GM12878 (cell line): ENCODE data around the gene ANXA4. TPM values are rescaled to one million over a fixed set of nuclear protein-coding genes. Genes with fewer than 3 reads are reported as not detected.

Source experiments
- ATAC-seq: fragments of 200-7000 bp; cut with Tn5 transposase; 3 replicates; pipeline ENCODE4 v1.9.1; 2020; ENCODE audit warnings: mild to moderate bottlenecking, moderate library complexity
- BruUV-seq: library from RNA; stranded (reverse); fragments of 400-500 nt; replicated peaks from 2 replicates; lab custom pipeline; 2021; lab: Mats Ljungman, UMichigan
- CTCF ChIA-PET: fragments of 300-600 bp; sonication (Branson Sonifier 250); formaldehyde crosslinking; extraction: SDS; loops from one replicate; lab custom pipeline; 2021; ENCODE audit warnings: inconsistent platforms; lab: Yijun Ruan, JAX
- POLR2A ChIA-PET: fragments of 350-600 bp; formaldehyde crosslinking; extraction: SDS; loops from one replicate; lab custom pipeline; 2021; ENCODE audit warnings: inconsistent platforms; lab: Charles Lee
- RAD21 ChIA-PET: fragments of 300-600 bp; sonication (Branson Sonifier 250); formaldehyde crosslinking; loops from one replicate; lab custom pipeline; 2023; ENCODE audit warnings: antibody characterized with exemption; ENCODE audit not compliant: unreplicated experiment; lab: Charles Lee
- SMC1A ChIA-PET: fragments of 300-600 bp; sonication (Branson Sonifier 250); formaldehyde crosslinking; loops from one replicate; lab custom pipeline; 2023; ENCODE audit not compliant: unreplicated experiment, uncharacterized antibody; lab: Charles Lee
- DNase-seq: peaks from one replicate; pipeline ENCODE4 v3.0.0-alpha.2; 2011; ENCODE audit warnings: low read depth, low spot score
- FAIRE-seq: peaks from 3 replicates; lab custom pipeline; 2011; peaks lifted over from hg19 to GRCh38; lab: Jason Lieb, UNC
- H2AFZ ChIP-seq: 2 replicates; pipeline ENCODE4 v1.6.0; 2011; ENCODE audit warnings: low read depth, low read length, control low read depth; ENCODE audit not compliant: control insufficient read depth
- H3K27ac ChIP-seq: 2 replicates; pipeline ENCODE4 v1.5.1; 2011; ENCODE audit warnings: control low read depth; ENCODE audit not compliant: control insufficient read depth, insufficient read depth
- H3K27me3 ChIP-seq, 2 experiments: replicated peaks in 1 of 2; 2 replicates each; pipeline versions ENCODE4 v1.6.0 to v1.6.1; 2011; ENCODE audit warnings: low read length in 1 of 2; ENCODE audit not compliant: control insufficient read depth in 2 of 2, insufficient read depth in 2 of 2
- H3K36me3 ChIP-seq, 2 experiments: 2 replicates each; pipeline ENCODE4 v1.5.1; 2011; ENCODE audit warnings: low read length in 1 of 2; ENCODE audit not compliant: control insufficient read depth in 2 of 2, insufficient read depth in 2 of 2
- H3K4me1 ChIP-seq: 2 replicates; pipeline ENCODE4 v1.6.1; 2011; ENCODE audit warnings: mild to moderate bottlenecking, low read length, moderate library complexity, mixed read lengths; ENCODE audit not compliant: control insufficient read depth, insufficient read depth
- H3K4me2 ChIP-seq: 2 replicates; pipeline ENCODE4 v1.6.0; 2011; ENCODE audit warnings: control low read depth; ENCODE audit not compliant: control insufficient read depth, insufficient read depth
- H3K4me3 ChIP-seq: fragments of 200-600 bp; sonication (generic); 2 replicates; pipeline ENCODE4 v1.5.1; 2016
- H3K79me2 ChIP-seq: 2 replicates; pipeline ENCODE4 v1.6.0; 2011; ENCODE audit warnings: low read length; ENCODE audit not compliant: control insufficient read depth, insufficient read depth
- H3K9ac ChIP-seq: 2 replicates; pipeline ENCODE4 v1.8.0; 2011; ENCODE audit warnings: low read length, control low read depth, mixed read lengths; ENCODE audit not compliant: control insufficient read depth, insufficient read depth
- H3K9me3 ChIP-seq: replicated peaks from 3 replicates; pipeline ENCODE4 v1.5.1; 2011; ENCODE audit warnings: mild to moderate bottlenecking, low read length; ENCODE audit not compliant: control insufficient read depth, insufficient read depth
- H4K20me1 ChIP-seq: 2 replicates; pipeline ENCODE4 v1.6.0; 2011; ENCODE audit not compliant: control insufficient read depth, insufficient read depth
- CHD2 ChIP-seq: IDR thresholded peaks from 2 replicates; pipeline ENCODE4 v1.6.1; 2011; ENCODE audit warnings: low read depth, low read length, improper control_type of control experiment, borderline replicate concordance
- CTCF ChIP-seq, 3 experiments: IDR thresholded peaks in 2 of 3; conservative IDR thresholded peaks in 1 of 3; 2 replicates each; pipeline ENCODE4 v1.5.1; 2011; ENCODE audit warnings: low read depth in 3 of 3, low read length in 3 of 3, mild to moderate bottlenecking in 3 of 3, control low read depth in 2 of 3, moderate library complexity in 2 of 3, inconsistent platforms in 1 of 3, mixed read lengths in 1 of 3; ENCODE audit not compliant: control insufficient read depth in 2 of 3, insufficient read depth in 1 of 3; ENCODE audit errors: extremely low read depth in 1 of 3
- IKZF2 ChIP-seq, 2 experiments: fragments of 450-650 bp; IDR thresholded peaks; 2 replicates each; pipeline ENCODE4 v1.6.1; 2017; ENCODE audit warnings: mild to moderate bottlenecking in 2 of 2, moderate library complexity in 2 of 2
- IRF3 ChIP-seq: fragments of 450-650 bp; IDR thresholded peaks from 2 replicates; pipeline ENCODE4 v1.6.1; 2014; ENCODE audit warnings: mild to moderate bottlenecking
- IRF4 ChIP-seq: IDR thresholded peaks from 2 replicates; pipeline ENCODE4 v1.6.1; 2011; ENCODE audit warnings: low read depth, low read length
- IRF5 ChIP-seq: fragments of 450-650 bp; IDR thresholded peaks from 2 replicates; pipeline ENCODE4 v1.6.1; 2017; ENCODE audit warnings: borderline replicate concordance
- POLR2A ChIP-seq: IDR thresholded peaks from 2 replicates; pipeline ENCODE4 v1.6.1; 2011; ENCODE audit warnings: low read depth, mild to moderate bottlenecking, low read length
- REST ChIP-seq: IDR thresholded peaks from 2 replicates; pipeline ENCODE4 v1.6.1; 2012; ENCODE audit warnings: mild to moderate bottlenecking, low read depth, low read length
- ZNF687 ChIP-seq: fragments of 450-650 bp; IDR thresholded peaks from 2 replicates; pipeline ENCODE4 v1.6.1; 2017; ENCODE audit warnings: mild to moderate bottlenecking, moderate library complexity
- WGBS: methylation state at CpG from one replicate; pipeline ENCODE4 v1.1.6; 2016; ENCODE audit warnings: low lambda C conversion rate; ENCODE audit not compliant: insufficient replicate concordance, insufficient coverage; ENCODE audit errors: missing lambda C conversion rate; 5-methylcytosine and 5-hydroxymethylcytosine counted together
- in situ Hi-C: fragments of 300-500 bp; cut with MboI; formaldehyde crosslinking; loops from 9 replicates; pipeline ENCODE4 v1.14.3; 2018; ENCODE audit warnings: mixed read lengths
- intact Hi-C: fragments of 100-400 bp; cut with micrococcal nuclease; formaldehyde crosslinking; loops from one replicate; pipeline ENCODE4 v1.14.2; 2022; ENCODE audit not compliant: unreplicated experiment
- polyA plus RNA-seq, 11 experiments: library from polyadenylated mRNA; depleted of rRNA in 4 of 11; unstranded in 6 of 11; stranded (reverse) in 5 of 11; fragments of >200 nt; fragmentation: Nextera tagmentation in 4 of 11; fragmentation: Illumina TruSeq in 1 of 11; extraction: Ambion mirVana in 4 of 11; extraction: Trizol in 1 of 11; gene quantifications; 1 replicate in 1 of 11; 2 replicates in 10 of 11; pipeline versions ENCODE4 v1.2.1 to v1.2.3, GENCODE V29; 2011 to 2016; ENCODE audit warnings: inconsistent platforms in 2 of 11, missing spikeins in 2 of 11, low read depth in 1 of 11
- total RNA-seq, 4 experiments: library from RNA; depleted of rRNA in 3 of 4; stranded (reverse); fragments of >200 nt in 3 of 4; fragmentation: Illumina TruSeq in 1 of 4; extraction: Trizol in 1 of 4; gene quantifications; 2 replicates each; pipeline versions ENCODE4 v1.2.1 to v1.2.3, GENCODE V29; 2013 to 2021

Gene ANXA4
- total and polyA plus RNA-seq, 10 of the 15 experiments (the other 5 are each of a cell fraction or from before 2014, with no cell fraction given) = 16.3 to 97.2 (median 71.0) TPM

GRCh38 chr2:69816923-69817542 is 75.1 kb downstream of the ANXA4 start:
- no peaks in the 10 kb centered on the region for H3K79me2 ChIP-seq
- WGBS = 33% methylated on average over 3 of the region's 3 CpGs
- no peaks in the 10 kb centered on the region for H3K4me1 ChIP-seq
- SMC1A ChIA-PET = interaction anchor here (0.7 to 8.2 kb wide), 35 partner anchors 9 to 326 kb away, joined by 3 to 290 read pairs (median 11); partner anchors contain the start of genes ANXA4, GMCL1 and SNRNP27
- H3K27me3 ChIP-seq = no peaks in the 10 kb centered on the region
- no peaks in the 10 kb centered on the region for H4K20me1 ChIP-seq
- RAD21 ChIA-PET = interaction anchor here (0.5 to 8.1 kb wide), 34 partner anchors 8 to 305 kb away, joined by 3 to 245 read pairs (median 4); partner anchors contain the start of genes ANXA4 and GMCL1
- peak; percentile 97 for FAIRE-seq
- intact Hi-C loops = loop anchor here (1.0 to 5.0 kb wide), 5 partner anchors 14 to 260 kb away; partner anchors contain the start of gene ANXA4
- peak; percentile 66 for DNase-seq
- ATAC-seq = peak; percentile 89
- H3K4me2 ChIP-seq = no peak overlapping the region
- no peaks in the 10 kb centered on the region for H3K9me3 ChIP-seq
- H2AFZ ChIP-seq = peak overlapping the region; percentile 57
- H3K9ac ChIP-seq = no peak overlapping the region
- BruUV-seq = no TSS peak
- CTCF ChIA-PET = interaction anchor here (0.6 to 13.5 kb wide), 36 partner anchors 8 to 410 kb away, joined by 3 to 408 read pairs (median 7); partner anchors contain the start of genes ANXA4 and GMCL1
- POLR2A ChIA-PET = interaction anchor here (0.6 to 4.7 kb wide), 13 partner anchors 11 to 94 kb away, joined by 3 to 22 read pairs (median 4); partner anchors contain the start of gene ANXA4
- H3K36me3 ChIP-seq = peaks cover 3 to 20% of the 10 kb centered on the region in 2 experiments
- H3K4me3 ChIP-seq = no peak overlapping the region
- H3K27ac ChIP-seq = no peak overlapping the region; the same call in 1 of the 2 replicates
- in situ Hi-C loops = loop anchor here (25.0 kb wide), 1 partner anchor 255 kb away; no protein-coding TSS in a partner anchor
- TF ChIP-seq IKZF2 (IDR thresholded peaks at IDR 0.05) (0 out of 4 replicates have a peak, but pooled peaks have one; percentile 19 to 20), CTCF (IDR thresholded peaks at IDR 0.05 in 2 of 3, conservative IDR thresholded peaks at IDR 0.05 in 1 of 3; ENCODE audit: control insufficient read depth in 2 of 3, extremely low read depth in 1 of 3, insufficient read depth in 1 of 3, low read depth in 3 of 3, low read length in 3 of 3) (peak; percentile 71 to 82 (median 80)), CHD2 (no peak), REST (no peak), IRF5 (no peak), ZNF687 (peak; percentile 21; the same call in 1 of the 2 replicates), POLR2A (no peak), IRF4 (0 out of 2 replicates have a peak, but pooled peaks have one; percentile 50), IRF3 (no peak)
